Neural progenitor cell (in vitro differentiated cells): ENCODE data around the gene RSPH6A.

Source experiments
- EZH2 ChIP-seq: fragments of 200-600 bp; sonication (generic); IDR thresholded peaks from 2 replicates; pipeline ENCODE4 v1.6.1; 2017; ENCODE audit warnings: antibody characterized with exemption, mild to moderate bottlenecking, moderate library complexity
- EZH2phosphoT487 ChIP-seq: fragments of 200-600 bp; sonication (generic); IDR thresholded peaks from 2 replicates; pipeline ENCODE4 v1.6.1; 2017; ENCODE audit warnings: antibody characterized with exemption

- TF ChIP-seq EZH2, result no peak
- no peak for TF ChIP-seq EZH2phosphoT487
Observed at GRCh38 chr19:45785781-45786532, 29.2 kb downstream of the RSPH6A start.
